NCI-H1694 treated with DMSO at 0.1 percent for 48 hours (cell line): ENCODE results near the gene ERCC1.

Source experiments
- DNase-seq: peaks from one replicate; lab custom pipeline; 2025; lab: John Stamatoyannopoulos, UW

Gene ERCC1

DNA sequence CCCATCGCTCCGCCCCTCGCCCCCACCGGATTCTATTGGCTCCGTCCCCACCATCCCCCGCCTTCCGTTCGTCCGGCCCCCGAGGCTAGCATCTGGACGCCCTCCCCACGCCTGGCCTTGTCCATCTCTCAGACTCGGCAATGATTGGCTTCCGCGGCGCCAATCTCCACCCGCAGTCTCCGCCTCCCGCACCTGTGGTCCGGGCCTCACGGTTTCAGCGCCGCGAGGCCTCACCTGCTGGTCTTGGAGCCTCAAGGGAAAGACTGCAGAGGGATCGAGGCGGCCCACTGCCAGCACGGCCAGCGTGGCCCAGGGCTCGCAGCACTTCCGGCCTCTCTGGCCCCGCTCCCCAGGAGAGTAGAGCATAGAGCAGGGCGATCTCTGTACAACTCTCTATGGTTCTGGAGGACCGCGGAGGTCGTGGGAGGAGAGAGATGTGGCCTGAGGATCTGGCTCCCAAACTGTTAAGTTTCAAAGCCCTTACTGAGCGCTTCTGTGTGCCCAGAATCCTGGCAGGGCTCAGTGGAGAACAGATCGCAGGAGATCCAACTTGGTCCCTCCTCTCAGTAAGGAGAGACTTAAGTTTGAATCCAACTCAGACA is at the start of gene ERCC1:
Gene ERCC1, minus strand, starts transcription at position 329 of the 602 bp plus-strand sequence. CDS start 543 bp downstream, outside the sequence.
- DNase-seq: peak; percentile 94

DNA sequence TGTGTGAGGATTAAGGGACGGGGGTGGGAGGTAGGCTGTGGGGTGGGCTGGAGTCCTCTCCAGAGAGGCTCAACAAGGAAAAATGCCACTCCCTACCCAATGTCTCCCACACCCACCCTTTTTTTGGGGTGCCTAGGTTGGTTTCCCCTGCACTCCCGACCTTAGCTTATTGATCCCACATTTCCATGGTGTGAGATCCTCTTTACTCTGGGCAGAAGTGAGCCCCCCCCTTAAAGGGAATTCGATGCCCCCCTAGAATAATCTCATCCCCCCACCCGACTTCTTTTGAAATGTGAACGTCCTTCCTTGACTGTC is 49.6 kb upstream of the ERCC1 start:
- DNase-seq: no peak

DNA sequence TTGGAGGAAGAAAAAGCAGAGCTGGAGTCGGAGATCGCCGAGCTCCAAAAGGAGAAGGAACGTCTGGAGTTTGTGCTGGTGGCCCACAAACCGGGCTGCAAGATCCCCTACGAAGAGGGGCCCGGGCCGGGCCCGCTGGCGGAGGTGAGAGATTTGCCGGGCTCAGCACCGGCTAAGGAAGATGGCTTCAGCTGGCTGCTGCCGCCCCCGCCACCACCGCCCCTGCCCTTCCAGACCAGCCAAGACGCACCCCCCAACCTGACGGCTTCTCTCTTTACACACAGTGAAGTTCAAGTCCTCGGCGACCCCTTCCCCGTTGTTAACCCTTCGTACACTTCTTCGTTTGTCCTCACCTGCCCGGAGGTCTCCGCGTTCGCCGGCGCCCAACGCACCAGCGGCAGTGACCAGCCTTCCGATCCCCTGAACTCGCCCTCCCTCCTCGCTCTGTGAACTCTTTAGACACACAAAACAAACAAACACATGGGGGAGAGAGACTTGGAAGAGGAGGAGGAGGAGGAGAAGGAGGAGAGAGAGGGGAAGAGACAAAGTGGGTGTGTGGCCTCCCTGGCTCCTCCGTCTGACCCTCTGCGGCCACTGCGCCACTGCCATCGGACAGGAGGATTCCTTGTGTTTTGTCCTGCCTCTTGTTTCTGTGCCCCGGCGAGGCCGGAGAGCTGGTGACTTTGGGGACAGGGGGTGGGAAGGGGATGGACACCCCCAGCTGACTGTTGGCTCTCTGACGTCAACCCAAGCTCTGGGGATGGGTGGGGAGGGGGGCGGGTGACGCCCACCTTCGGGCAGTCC is 49.0 kb upstream of the ERCC1 start:
- no peak for DNase-seq

DNA sequence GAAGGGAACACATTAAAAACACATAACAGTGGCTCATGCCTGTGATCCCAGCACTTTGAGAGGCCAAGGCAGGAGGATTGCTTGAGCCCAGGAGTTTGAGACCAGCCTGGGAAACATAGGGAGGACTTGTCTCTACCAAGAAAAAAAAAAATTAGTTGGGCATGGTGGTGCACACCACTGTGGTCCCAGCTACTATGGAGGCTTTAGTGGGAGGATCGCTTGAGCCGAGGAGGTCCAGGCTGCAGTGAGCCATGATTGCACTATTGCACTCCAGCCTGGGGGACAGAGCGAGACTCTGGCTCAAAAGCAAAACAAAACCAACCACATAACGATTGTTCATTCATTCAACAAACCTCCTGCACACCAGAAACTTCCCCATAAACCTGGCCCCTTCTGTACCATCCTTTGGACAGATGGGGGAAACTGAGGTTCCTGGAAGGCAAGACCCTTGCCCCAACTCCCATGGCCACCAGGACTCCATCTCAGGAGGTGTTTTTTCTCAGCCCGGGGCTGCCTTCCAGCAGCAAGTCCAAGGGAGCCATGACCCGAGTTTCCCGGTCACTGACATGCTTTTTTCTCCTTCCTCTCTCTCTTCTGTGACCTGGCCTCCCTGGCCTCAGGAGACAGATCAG is 48.3 kb upstream of the ERCC1 start:
- DNase-seq: no peak

DNA sequence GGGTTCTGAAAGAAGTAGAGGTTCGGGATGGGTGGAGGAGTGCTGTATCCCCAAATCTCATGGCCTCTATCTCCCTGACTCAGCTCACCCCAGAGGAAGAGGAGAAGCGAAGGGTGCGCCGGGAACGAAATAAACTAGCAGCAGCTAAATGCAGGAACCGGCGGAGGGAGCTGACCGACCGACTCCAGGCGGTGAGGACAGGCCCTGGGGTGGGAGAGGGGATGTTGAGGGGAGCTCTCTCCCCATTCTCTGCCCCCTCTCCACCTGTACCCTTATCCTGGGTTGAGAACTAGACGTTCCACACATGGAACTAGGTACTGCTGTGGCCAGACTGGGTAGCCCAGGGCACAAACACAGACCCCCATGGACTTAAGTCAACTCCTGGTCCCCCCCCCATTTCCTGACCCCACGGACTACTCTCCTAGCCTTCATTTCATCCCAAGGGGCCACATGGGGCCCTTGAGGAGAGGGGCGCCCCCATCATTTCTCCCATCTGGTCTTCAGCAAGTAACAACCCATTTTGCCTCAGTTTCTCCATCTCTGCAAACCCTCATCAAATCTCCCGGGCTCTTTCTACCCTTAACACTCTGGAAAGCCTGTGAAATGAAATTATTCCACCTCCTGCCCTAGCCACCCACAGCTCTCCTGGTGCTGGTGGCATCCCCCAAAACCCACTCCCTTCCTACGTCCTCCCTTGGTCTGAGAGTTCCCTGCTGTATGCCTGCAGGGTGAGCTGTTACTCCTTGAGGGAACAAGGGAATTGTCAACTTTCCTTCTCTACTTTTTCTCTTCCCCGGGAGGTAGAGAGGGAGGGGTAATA is 47.6 kb upstream of the ERCC1 start:
- DNase-seq: no peak

DNA sequence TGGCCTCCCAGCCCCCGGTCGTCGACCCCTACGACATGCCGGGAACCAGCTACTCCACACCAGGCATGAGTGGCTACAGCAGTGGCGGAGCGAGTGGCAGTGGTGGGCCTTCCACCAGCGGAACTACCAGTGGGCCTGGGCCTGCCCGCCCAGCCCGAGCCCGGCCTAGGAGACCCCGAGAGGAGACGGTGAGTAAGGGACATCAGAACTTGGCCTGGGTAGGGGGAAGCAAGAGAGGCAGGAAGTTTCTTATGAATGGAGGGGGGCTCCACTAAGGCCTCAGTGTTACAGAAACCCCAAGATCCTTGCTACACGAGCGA is 47.0 kb upstream of the ERCC1 start:
- no peak for DNase-seq

DNA sequence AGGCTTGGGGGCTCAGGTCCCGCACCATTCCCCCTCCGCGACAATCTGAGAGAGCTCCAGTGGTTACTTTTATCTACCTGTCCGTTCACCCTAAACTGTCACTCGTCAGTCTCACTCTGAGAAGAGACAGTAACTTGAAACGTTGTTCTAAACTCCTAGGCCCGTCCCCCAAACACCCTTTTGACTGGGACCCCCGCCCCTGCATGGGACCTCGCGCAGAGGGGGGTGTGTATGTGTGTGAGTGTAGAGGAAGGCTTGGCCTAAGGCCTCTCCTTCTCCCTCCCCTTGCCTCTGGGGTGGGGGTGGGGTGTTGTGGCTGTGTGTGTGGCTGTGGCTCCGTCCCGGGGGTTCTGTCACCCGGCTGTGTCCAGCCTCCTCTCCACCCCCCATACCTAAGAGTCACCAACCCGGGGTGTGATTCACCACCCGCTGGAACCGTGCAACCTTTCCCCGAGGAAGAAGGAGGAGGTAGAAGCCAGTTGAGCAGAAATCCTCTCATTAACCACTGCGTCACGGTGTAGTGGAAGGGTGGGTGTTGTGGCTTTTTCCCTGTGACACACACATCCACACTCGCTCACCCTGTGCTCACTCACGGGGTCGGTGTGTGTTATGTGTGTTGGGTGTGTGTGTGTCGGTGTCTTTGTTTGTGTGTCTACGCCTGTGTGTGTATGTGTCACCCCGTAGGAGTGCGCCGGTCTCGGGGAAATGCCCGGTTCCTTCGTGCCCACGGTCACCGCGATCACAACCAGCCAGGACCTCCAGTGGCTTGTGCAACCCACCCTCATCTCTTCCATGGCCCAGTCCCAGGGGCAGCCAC is 46.4 kb upstream of the ERCC1 start:
- no peak for DNase-seq

DNA sequence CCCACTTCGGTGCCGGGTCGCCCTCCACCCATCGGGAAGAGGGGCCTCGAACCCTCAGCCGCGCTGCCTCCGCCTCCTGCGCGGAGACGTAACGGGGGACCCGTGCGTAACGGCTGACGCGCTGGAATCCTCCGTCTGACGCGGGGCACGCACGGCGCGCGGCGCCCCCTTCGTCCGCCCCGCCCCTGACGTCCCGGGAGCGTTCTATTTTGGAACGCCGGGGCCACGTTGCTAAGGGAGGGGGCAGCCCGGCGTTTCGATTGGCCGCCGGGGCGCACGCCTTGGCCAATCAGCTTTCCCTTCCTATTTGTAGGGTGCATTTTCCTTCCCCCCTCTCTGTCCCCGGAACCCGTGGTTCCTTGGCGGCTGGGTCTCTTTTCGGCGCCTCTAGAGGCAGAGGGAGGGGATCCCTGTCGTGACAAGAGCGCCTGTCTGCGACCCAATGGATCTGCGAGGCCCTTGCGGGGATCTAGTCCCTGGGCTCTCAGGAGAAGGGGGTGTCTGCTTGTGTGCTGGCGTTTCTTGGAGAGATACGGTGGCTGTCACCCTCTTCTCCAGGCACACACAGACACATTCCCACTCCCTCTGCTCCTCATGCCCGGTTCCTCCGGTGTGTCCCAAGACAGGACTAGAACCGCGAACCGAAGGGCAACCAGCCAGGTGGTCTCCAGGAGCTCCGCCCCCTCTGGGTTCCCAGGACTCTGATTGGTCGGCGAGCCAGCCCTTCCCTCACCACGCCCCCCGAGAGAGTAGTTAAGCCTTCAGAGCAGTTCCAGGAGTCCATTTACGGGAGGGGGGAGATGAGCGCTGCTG is 45.6 kb upstream of the ERCC1 start:
- peak; percentile 89 for DNase-seq

DNA sequence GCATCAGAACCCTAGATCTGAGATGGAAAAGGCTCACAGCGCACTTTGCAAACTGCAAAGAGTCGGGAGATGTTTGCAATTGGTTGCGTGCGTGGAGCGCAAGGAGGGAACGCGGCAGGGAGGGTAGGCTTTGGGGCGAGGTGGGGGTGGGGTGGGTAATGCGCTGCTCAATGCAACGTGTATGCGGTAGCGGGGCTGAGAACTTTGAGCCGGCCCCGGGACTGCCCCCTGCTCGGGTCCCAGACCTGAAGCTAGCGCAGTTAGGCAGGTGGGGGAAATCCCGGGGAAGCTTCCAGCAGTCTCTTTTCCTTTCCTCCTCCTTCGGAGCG is 45.0 kb upstream of the ERCC1 start:
- DNase-seq: no peak

DNA sequence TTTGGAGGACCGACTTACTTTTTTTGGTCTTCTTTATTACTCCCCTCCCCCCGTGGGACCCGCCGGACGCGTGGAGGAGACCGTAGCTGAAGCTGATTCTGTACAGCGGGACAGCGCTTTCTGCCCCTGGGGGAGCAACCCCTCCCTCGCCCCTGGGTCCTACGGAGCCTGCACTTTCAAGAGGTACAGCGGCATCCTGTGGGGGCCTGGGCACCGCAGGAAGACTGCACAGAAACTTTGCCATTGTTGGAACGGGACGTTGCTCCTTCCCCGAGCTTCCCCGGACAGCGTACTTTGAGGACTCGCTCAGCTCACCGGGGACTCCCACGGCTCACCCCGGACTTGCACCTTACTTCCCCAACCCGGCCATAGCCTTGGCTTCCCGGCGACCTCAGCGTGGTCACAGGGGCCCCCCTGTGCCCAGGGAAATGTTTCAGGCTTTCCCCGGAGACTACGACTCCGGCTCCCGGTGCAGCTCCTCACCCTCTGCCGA is 44.5 kb upstream of the ERCC1 start:
- no peak for DNase-seq

DNA sequence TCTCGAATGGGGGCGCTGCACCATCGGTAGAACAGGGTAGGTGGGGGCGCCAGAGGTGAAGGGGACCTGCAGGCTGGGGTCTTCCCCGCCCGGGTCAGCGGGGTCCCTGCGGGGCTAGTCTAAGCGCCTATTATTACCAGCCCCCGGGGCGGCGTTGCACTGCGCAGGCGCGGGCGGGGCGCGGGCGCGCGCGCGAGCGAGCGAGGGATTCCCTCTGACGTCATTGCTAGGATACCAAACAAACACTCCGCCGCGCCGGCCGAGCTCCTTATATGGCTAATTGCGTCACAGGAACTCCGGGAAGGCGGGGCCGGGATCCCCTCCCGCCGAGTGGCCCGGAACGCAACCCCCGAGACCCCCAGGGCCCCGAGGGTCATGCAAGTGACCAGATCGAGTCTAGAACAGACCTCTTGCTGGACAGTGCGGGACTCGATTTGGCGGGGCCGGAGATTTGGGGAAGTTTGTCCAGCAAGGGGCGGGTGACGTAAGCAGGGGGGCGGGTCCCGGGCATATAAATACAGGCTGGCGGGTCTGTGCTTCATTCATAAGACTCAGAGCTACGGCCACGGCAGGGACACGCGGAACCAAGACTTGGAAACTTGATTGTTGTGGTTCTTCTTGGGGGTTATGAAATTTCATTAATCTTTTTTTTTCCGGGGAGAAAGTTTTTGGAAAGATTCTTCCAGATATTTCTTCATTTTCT is 43.9 kb upstream of the ERCC1 start, which contains the start of gene FOSB:
Gene FOSB, plus strand, starts transcription at position 541 of the 703 bp plus-strand sequence. CDS start 591 bp downstream, outside the sequence.
- peak; percentile 91 for DNase-seq

DNA sequence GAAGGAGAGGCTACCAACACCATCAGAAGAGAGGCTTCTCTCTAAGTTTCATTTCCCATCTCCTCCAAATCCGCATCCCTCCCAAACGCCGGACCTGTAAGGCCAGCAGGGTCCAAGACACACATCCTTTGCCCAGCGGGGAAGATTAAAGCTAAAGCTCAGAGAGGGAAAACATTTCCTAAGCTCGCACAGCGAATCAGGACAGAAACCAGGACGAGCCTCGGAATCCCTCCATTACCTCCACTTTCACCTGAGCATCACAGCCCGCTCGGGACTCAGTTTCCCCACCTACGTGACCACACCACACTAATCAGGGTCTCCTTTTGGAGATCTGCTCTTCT is 43.4 kb upstream of the ERCC1 start:
- DNase-seq: no peak

DNA sequence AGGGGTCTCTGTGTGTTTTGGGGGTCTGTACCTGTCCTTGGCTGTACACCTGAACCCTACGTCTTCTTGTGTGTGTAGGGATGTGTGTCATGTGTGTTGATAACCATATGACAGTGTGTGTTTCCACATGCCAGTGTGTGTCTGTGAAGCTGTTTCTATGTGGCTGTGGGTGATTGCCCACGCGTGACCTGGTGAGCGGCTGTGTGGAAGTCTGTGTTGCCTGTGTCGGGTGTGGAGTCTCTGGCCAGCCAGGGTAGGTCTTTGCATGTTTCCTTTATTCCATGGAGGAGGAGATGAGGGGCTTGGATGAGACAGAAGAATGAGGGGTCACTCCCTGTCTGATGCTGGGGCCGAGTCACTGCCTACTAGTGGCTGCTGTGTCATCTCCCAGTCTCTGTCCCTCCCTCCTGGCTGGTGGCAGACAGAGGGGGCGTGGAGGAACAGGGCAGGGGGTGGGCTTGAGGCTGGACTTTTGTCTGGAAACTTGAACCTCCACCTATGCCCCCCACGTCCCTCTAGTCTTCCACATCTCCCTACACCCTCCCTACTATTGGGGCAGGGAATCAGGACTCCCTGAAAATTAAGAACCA is 41.2 kb upstream of the ERCC1 start:
- no peak for DNase-seq

DNA sequence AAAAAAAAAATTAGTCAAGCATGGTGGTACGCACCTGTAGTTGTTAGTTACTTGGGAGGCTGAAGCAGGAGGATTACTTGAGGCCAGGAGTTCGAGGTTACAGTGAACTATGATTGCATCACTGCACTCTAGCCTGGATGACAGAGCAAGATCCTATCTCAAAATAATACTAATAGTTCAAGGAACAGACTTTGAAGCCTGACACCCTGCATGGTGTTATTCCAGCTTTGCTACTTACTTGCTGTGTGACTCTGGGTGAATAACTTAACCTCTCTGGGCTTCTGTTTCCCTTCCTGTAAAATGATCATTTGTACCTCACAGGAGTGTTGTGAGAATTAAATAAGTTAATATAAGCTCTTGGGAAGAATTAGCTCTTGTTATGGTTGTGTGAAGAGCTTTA is 40.6 kb upstream of the ERCC1 start:
- no peak for DNase-seq

DNA sequence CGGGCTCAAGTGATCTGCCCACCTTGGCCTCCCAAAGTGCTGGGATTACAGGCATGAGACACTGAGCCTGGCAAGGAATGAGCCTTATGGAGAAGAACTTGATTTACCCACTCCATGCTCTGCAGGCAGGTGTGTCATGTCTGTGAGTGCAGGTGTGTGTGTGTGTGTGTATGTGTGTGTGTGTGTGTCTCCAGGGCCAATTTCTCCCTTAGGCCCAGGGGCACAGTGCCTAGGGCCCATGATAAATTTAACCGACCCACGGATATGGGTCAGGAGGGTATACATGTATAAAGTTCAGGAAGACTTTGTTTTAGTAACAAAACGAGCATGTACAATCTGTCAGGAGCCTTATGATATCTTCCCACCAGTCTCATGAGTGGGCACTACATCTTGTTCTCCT is 39.5 kb upstream of the ERCC1 start:
- no peak for DNase-seq

DNA sequence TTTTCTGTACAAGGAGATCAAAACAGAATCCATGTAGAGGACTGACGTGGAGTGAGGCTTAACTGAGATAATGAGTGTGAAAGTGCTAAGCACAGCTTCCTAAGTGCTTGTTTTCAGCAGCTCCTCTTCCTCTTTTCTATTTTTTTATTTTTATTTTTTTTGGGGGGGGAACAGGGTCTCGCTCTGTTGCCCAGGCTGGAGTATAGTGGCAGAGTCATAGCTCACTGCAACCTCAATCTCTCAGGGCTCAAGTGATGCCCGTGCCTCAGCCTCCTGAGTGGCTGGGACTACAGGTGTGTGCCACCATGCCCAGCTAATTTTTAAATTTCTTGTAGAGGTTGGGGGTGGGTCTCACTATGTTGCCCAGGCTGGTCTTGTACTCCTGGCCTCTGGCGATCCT is 38.5 kb upstream of the ERCC1 start:
- no peak for DNase-seq

DNA sequence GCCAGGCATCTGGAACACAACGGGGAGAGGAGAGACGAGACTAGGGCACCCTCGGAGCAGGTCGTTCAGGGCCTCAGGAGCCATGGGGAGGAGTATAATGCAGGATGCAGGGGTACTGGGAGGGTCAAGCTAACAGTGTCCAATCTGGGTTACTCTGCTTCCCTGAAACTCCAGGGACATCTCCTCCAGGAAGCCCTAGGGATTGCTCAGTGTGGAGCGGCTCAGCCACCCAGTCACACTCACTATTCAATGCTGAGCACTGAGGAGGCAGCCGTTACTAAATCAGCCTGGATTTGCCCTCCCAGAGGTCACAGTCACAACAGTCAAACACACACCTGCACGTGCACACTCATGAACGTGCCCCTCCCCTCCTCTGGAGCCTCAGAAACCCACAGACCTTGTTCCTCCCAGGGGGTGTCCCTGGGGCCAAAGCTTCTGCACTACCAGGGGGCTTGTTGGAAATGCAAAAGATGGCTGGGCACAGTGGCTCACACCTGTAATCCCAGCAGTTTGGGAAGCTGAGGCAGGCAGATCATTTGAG is 37.2 kb upstream of the ERCC1 start:
- no peak for DNase-seq

DNA sequence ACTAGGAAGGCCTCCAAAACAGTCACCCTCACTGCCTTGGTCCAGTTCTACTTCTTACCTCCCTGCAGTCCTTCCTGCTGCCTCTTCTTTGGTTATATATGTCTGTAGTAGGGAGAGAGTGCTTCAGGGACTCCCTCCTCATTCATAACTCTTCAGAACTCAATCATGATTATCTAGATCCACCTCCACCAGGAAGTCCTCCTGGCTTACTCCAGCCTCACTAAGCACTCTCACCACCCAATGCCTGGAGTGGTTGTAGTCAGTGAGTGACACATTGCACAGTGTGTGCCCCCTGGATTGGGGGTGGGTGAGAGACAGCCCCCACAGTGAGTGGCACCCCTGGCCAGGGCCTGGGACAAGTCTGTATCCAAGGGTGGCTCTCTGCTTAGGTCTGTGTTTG is 34.1 kb upstream of the ERCC1 start:
- no peak for DNase-seq

DNA sequence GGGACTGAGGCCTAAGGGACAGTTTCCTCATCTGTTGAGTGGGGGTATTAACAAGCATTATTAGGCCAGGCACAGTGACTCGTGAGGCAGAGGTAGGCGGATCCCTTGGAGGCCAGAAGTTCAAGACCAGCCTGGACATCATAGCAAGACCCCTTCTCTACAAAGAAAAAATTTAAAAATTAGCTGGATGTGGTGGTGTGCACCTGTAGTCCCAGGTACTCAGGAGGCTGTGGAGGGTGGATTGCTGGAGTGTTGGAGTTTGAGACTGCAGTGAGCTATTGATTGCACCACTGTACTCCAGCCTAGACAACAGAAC is 32.7 kb upstream of the ERCC1 start:
- DNase-seq: no peak
